SW480 (cell line): ENCODE results near the gene RMND5A.
"Not testable (repeated sequence)": the region's sequence is repeated elsewhere in the genome, so short reads cannot be mapped to it uniquely, and the experiment has no call there.

Experiments used
- DNase-seq: peaks from one replicate; pipeline ENCODE4 v3.0.0-alpha.2; 2016; ENCODE audit warnings: low spot score

Gene RMND5A, protein sequence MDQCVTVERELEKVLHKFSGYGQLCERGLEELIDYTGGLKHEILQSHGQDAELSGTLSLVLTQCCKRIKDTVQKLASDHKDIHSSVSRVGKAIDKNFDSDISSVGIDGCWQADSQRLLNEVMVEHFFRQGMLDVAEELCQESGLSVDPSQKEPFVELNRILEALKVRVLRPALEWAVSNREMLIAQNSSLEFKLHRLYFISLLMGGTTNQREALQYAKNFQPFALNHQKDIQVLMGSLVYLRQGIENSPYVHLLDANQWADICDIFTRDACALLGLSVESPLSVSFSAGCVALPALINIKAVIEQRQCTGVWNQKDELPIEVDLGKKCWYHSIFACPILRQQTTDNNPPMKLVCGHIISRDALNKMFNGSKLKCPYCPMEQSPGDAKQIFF

DNA sequence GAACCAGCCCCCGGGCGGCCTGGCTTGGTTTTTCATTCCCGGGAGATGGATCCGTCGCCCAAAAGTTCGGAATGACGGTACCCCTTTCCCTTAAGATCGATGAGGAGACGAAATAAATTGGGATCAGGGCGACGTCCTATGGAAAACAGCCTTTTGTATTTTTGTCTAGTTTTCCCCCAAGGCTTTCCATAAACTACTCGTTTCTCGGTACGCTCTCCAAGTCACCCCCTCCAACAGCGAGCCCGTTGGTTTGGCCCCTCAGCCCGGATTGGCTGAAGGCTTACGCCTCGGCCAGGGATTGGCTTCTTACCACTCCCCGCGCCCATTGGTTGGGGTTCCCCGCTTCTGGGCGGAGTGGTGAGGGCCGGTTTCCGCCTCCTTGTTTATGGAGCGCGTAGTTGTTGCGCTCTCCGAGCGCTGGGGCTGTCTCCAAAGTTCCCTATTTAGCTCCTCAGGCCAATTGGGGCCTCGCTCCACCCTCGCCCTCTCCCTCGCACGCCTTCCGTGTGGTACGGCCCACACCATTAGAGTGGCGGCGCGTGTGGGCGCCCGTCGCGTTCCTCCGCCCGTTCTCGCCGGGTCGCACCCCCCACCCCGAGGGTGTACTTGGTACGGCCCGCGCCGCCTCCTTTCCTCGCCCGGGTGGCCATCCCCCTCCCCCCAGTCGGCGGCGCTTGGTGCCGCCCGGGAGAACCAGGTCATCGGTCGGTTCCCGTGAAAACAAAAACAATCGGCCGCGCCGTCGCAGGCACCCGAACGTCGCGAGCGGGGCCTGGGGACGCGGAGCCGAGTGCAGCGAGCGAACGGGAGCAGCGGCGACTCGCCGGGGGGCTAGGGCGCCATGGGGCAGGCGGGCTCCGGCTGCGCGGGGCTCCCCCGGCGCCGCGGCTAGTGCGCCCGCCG is at the start of gene RMND5A:
RMND5A (plus strand) TSS at position 655 of the 903 bp plus-strand sequence. CDS start 377 bp downstream, outside the sequence.
- peak; percentile 86 for DNase-seq

- no peak for DNase-seq
Observed at GRCh38 chr2:86671337-86671981, 48.6 kb upstream of the RMND5A start.

- no peak for DNase-seq
Observed at GRCh38 chr2:86672027-86672545, 48.0 kb upstream of the RMND5A start.

GRCh38 chr2:86673011-86673410 is 47.1 kb upstream of the RMND5A start:
- no peak for DNase-seq

DNA sequence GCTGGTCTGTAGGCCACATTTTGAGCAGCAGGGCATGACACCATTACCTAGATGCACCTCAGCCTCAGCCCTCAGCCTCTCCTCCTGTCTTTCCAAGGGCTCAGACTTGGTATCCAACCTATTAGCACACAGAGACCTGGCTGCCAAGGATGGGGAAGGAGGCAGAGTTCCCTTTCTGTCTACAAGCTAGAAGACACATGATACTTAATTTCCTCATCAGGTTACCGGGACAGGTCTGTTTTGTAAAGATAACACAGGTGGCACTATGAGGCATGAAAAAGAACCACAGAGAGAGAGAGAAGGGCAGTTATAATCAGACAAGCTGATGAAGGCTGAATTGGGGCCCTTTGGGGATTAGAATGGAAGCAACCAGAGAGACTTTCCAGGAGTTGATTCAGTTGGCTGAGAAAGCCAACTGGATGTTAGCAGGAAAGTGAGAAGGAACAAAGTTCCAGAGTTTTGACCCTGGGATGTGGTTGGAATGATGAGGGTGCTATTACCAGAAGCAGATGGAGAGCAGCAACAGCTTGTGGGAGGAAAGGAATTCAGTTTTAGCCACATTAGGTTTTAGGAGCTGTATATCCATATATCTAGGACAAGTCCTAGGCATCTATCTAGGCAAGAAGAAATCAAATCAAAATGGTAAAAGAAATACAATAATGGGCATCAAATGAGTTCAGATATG is 46.0 kb upstream of the RMND5A start:
- no peak for DNase-seq

- DNase-seq = no peak
Observed at GRCh38 chr2:86675104-86675503, 45.0 kb upstream of the RMND5A start.

DNA sequence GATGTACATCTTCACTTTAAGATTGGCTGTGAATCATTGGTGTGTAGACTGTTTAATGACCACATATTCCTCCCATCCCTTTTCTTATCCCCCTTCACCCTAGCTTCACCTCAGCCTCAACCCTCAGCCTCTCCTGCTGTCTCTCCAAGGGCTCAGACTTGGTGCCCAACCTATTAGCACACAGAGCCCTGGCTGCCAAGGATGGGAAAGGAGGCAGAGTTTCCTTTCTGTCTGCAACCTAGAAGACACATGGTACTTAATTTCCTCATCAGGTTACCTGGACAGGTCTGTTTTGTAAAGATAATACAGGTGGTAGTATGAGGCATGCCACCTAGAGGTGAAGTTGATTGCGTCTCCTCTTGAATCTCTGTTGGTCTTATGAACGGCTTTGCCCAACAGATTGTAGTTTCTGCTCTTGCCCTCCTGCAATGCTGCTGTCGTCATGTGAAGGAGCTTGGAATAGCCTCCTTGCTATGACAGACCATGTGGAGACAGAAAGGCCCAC is 44.5 kb upstream of the RMND5A start:
- DNase-seq = peak; percentile 55

DNA sequence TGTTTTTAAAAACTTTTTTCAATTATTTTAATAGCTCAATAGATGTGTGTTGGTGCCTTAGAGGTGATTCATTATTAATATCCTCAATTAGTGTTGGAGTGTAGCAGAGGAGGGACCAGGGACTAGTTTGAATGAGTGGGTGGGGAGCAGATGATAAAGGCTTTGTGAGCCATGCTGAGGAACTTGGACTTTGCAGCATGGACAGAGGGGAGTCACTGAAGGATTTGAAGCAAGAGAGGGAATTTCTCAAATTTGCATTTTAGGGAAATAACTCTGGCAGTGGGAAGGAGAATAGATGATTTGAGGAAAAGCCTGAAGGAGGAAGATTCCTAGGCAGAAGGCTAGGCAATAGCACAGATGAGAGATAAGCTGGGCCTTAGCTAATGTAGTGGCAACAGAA is 42.3 kb upstream of the RMND5A start:
- no peak for DNase-seq

DNA sequence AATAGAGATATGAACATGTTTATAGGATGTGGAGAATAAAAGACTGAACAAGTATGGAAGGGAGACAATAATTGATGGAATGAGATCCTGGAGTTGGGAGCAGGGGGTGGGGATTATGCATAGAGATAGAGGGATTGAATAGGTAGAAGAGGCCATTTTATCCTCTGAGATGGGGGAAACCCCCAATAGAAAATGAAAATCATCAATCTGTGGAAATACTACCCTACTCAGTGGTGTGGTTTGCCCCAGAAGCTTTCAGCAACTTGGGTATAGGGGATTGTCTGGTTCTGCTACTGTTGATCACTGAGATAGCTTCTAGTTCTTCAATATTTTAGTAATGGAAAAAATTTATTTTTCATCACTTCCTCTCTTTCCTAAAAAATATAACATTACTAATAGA is 41.1 kb upstream of the RMND5A start:
- no peak for DNase-seq

DNA sequence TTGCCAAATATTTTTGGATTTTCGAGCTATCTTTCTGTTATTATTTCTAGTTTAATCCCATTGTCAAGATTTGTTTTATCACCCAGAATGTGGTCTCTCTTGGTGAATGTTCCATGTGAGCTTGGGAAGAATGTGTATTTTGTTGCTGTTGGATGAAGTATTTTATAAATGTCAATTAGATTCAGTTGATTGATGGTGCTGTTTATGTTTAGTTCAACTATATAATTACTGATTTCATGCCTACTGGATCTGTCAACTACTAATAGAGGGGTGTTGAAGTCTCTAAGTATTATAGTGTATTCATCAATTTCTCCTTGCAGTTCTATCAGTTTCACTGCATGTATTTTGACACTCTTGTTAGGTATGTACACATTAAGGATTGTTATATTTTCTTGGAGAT is 34.7 kb upstream of the RMND5A start:
- DNase-seq = no peak

GRCh38 chr2:86686460-86686859 is 33.6 kb upstream of the RMND5A start:
- no peak for DNase-seq

- DNase-seq = no peak
Observed at GRCh38 chr2:86686905-86687304, 33.2 kb upstream of the RMND5A start.

DNA sequence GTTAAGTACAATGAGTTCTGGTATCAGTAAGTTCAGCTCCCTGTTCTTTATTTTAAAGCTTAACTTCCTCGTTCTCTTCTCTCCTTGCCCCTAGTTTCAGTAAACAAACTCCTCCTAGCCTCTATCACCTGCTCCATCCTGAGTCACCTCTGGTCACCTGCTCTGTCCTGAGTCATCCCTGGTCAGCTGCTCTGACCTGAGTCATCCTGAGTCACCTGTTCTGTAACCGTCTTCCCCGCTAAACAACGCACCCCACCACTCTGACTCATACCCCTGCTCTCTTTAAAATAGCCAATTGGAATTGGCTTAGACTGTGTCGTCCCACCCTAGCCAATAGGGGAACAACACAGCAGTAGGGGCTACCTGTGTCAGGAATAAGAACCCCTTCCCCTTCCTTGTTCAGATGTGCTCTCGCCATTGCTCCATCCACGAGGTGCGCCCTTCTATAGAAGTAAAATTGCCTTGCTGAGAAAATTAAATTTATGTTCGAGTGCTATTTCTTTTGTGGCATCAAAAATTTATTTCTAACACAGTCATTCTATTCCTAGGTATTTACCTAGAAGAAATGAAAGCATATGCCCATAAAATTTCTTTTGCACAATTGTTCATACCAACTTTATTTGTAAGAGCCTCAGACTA is 24.9 kb upstream of the RMND5A start:
- DNase-seq = peak; percentile 90

- no peak for DNase-seq
Observed at GRCh38 chr2:86697551-86698104, 22.5 kb upstream of the RMND5A start.

DNA sequence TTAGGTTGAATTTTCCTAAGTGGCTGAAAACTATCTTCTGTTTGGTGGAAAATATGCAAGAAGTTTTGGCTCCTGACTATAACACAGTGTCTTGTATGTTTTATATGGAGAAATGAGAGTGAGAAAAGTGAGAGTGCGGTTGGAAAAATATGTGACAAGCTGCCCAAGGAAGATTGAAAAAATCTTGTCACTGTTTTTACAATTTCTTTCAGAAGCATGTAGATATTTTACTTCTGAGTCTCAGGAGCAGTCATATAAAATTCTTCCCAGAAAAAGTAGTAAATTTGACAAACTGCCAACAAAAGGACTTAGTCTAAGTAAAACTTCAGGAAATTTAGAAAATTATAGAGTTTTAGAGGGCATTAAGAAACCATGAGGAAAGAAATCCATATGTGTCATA is 19.4 kb upstream of the RMND5A start:
- DNase-seq = no peak

- DNase-seq = peak; percentile 51
Observed at GRCh38 chr2:86703704-86704361, 16.3 kb upstream of the RMND5A start.

DNA sequence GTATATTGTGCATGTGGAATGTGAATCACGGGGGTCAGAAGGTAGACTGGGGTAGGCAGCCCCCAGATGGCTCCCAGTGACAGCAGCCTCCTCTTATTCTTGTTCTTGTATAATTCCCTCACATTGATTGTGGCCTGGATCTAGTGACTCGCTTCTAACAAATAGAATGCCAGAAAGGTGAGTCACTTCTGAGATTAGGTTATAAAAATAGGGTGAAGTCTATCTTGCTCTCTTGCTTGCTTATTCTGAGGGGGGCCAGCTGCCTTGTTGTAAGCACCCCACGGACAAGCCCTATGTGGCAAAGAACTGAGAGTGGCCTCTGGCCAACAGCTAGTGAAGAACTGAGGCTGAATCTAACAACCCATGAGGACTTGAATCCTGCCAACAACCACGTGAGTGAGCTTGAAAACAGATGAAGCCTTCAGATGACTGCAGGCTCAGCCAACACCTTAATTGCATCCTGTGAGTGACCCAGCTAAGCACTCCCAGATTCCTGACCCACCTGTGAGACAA is 15.6 kb upstream of the RMND5A start:
- peak; percentile 92 for DNase-seq

GRCh38 chr2:86706220-86706619 is 13.9 kb upstream of the RMND5A start:
- DNase-seq = no peak

DNA sequence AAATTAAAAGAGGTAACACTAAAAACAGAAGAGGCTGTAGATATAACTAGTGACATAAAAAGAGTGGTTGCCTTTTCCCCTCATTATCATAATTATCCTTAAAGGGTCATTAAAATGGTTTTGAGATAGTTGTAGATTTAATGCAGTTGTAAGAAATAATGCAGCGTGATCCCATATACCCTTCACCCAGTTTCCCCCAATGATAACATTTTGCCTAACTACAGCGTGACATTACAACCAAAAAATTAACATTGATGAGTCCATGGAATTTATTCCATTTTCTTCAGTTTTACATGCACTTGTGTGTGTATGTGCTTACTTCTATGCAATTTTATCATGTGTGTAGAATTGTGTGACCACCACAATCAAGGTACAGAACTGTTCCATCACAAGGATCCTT is 13.2 kb upstream of the RMND5A start:
- DNase-seq = no peak

DNA sequence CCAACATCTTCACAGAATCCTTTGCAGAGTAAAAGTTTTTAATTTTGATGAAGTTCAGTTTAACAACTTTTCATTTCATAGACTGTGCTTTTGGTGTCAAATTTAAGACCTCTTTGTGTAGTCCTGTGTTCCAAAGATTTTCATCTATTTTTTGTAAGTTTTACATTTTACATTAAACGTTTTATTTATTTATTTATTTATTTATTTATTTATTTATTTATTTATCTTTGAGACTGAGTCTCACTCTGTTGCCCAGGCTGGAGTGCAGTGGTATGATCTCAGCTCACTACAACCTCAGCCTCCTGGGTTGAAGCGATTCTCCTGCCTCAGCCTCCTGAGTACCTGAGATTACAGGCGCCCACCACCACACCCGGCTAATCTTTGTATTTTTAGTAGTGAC is 12.0 kb upstream of the RMND5A start:
- not testable (repeated sequence) for DNase-seq
